Measurements from ENCODE around the gene CD3E. TPM values are rescaled to one million over a fixed set of nuclear protein-coding genes. Genes with fewer than 3 reads are reported as not detected.

The CD3E gene
- total and polyA plus RNA-seq, 8 donors = 0.23 to 2.1 (median 1.2) TPM

DNA sequence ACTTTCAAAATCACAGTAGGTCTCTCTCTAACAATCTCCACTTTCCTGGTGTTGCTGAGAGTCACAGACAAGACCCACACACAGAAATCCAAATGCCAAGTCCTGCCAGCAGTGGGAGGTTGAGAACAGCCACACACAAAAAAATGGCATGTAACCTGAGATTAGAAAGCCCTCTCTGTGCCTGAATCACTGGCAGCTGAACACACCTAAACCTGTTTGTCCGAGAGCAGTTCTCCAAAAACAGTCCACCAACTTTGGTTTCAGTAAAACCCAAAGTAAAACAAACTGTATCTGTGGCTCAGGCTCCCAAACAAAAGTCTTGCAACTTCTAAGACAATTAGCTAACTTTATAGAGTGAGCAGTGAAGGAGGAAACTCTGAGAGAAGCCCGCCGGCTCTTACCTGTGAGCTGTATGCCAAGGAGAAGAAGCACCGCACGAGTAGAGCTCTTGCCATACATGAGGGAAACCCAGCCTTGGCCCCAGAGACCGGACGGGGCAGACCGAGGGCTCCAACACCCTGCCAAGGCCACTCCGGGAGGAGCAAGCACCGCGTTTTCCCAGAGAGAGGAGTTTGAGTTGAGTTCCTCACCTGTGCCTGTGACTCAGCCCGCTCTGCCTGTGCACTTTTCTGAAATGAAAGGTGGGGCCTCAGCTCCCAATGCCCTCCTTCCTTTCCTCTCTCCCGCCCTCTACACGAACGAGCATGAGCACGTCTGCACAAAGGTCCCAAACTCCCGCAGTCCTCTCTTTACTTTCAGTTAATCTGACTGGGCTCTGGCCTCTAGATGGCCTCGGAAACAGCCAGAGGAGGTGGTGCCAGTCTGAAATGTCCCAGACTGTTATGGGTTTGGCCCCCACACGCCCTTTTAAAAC lies 40.6 kb upstream of the CD3E start, which contains the start of gene MPZL2:
MPZL2 (minus strand) TSS at position 603 of the 874 bp plus-strand sequence; CDS start at position 459, 144 bp downstream.
- ATAC-seq (peak; percentile 88 to 94 (median 93)), FAIRE-seq (no peak), DNase-seq (peak; percentile 76 to 84 (median 78))
- Histone ChIP-seq H3K27me3 (no peaks in the 10 kb centered on the region), H3K27ac (peak within 1 kb of the TSS; percentile 56 to 93 (median 87)), H3K4me3 (peak within 1 kb of the TSS; percentile 15 to 57 (median 27)), H3K4me1 (peaks cover 0 to 17% (median 0%) of the 10 kb centered on the region in 3 donors), H3K9me3 (no peaks in the 10 kb centered on the region), H3K36me3 (no peaks in the 10 kb centered on the region)
- no peak for TF ChIP-seq CTCF (IDR thresholded peaks at IDR 0.05)
- intact Hi-C loops (cut with DNase I) = no loop called here
- WGBS, 2 donors = 1 to 2% methylated on average over 19 of the region's 19 CpGs

DNA sequence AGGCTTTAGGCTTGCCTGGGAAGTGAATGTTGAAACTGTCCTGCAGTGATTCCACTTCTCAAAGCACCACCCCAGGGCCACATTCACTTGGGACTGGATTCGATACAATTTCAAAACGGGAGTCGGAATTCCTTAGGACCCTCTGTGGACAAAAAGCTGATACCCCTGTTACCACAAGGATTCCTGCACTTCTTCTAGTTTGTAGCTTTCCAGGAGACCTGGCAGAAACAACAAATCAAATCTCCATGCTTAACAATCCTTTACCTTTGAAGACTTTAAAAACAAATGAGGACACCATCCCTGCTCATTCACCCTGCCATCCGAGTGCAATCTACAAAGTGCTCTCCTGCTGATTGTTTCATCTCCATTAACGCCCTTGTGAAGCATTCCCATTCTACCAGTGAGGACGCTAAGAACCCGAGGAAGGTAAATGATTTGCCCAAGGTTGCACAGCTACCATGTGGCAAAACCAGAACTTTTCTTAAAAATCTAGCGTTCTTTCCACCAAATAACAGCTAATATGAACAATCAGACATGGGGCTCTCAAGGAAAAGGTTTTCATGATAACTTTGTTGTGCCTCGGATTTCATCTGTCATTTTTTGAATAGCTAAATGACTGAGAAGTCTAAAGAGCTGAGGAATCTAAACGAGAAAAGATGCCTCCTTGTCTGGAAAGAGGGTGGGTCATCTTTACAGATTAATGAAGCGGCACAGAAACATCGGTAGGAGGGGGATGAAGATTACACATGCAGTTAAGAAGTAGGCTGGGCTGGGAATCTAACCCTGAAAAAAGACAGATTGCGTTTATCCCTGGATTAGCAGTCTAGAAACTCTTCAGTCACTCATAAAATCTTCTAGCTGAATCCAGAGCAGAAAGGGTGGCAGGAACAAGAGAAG lies 39.7 kb upstream of the CD3E start:
- Histone ChIP-seq H3K36me3 (no peaks in the 10 kb centered on the region), H3K9me3 (no peaks in the 10 kb centered on the region), H3K4me1 (peaks cover 0 to 17% (median 0%) of the 10 kb centered on the region in 3 donors), H3K4me3 (peak overlapping the region in 3 of 4 donors; percentile 15 to 57 (median 38)), H3K27me3 (no peaks in the 10 kb centered on the region), H3K27ac (peak overlapping the region; percentile 56 to 93 (median 87))
- no peak for ATAC-seq
- intact Hi-C loops (cut with DNase I) = no loop called here
- DNase-seq = no peak
- FAIRE-seq = no peak
- no peak for TF ChIP-seq CTCF (IDR thresholded peaks at IDR 0.05)
- 46% methylated on average over 13 of the region's 13 CpGs for WGBS, 2 donors

DNA sequence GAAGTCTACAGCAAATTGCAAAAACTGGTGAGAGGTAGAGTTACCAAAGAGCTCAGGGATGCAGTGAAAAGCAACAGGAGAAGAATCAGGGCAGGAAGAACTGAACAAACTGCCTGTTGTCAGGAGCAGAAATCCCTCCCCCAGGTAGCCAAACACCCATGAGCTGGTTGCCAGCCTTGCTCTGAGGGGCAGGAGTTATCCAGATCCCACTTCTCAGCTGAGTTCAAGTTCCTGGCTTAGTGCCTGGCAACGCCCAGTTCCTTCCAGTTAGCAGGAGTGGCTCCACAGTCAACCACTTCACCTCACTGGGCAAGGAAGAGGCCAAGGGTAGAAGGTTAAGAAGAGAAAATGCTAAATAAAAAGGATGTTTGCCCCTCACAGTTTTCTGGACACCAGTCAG lies 38.6 kb upstream of the CD3E start:
- intact Hi-C loops (cut with DNase I) = no loop called here
- no peak overlapping the region for H3K4me3 ChIP-seq
- DNase-seq = no peak
- no peaks in the 10 kb centered on the region for H3K36me3 ChIP-seq
- no peaks in the 10 kb centered on the region for H3K9me3 ChIP-seq
- peak overlapping the region in 1 of 4 donors; percentile 93 for H3K27ac ChIP-seq
- no peaks in the 10 kb centered on the region for H3K27me3 ChIP-seq
- 76 to 80% methylated on average over 1 of the region's 1 CpG for WGBS, 2 donors
- peaks cover 0 to 17% (median 0%) of the 10 kb centered on the region in 3 donors for H3K4me1 ChIP-seq
- no peak for TF ChIP-seq CTCF (IDR thresholded peaks at IDR 0.05)
- ATAC-seq = no peak
- FAIRE-seq = no peak

DNA sequence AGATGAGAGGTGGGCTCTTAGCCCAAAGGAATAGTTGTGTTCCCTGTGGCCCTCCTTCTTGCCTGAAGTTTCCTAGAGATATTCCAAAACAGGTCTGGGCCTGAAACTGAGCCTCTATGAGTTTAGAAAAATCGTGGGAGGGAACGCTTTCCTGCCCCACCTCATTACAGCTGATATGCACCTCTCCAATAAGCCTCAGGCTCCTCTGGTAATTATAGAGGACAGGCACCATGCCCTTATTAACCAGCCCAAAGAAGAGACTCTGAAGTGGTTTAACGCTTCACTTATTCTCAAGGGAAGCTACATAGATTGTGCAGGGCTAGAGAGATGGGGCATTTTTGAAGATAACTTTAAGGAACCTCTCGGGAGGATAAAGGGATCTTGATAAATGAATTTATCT lies 37.0 kb upstream of the CD3E start:
- FAIRE-seq (no peak), ATAC-seq (no peak), DNase-seq (no peak)
- Histone ChIP-seq H3K27ac (no peak overlapping the region), H3K36me3 (no peaks in the 10 kb centered on the region), H3K27me3 (no peaks in the 10 kb centered on the region), H3K4me1 (peaks cover 0 to 8% (median 0%) of the 10 kb centered on the region in 3 donors), H3K9me3 (no peaks in the 10 kb centered on the region), H3K4me3 (no peak overlapping the region)
- intact Hi-C loops (cut with DNase I) = no loop called here
- no peak for TF ChIP-seq CTCF (IDR thresholded peaks at IDR 0.05)
- 73 to 81% methylated on average over 4 of the region's 4 CpGs for WGBS, 2 donors

Data from pancreas (tissue), 10 donors.